Activated naive CD4-positive, alpha-beta T cell treated with anti-CD3 and anti-CD28 coated beads, Interleukin-2, amount 10 ng/mL, durations not matched to agents 7 days and 5 days (primary cell): ENCODE measurements around the gene FGF14.

Experiments used
- CTCF ChIA-PET: fragments of 350-600 bp; sonication (Branson Sonifier 250); formaldehyde crosslinking; loops from one replicate; lab custom pipeline; 2021; ENCODE audit warnings: antibody characterized with exemption; lab: Charles Lee
- DNase-seq: peaks from one replicate; pipeline ENCODE4 v3.0.0-alpha.2; 2020
- H3K27ac Mint-ChIP-seq: one replicate; pipeline ENCODE4 v1.8.0; 2021; ENCODE audit warnings: mild to moderate bottlenecking, moderate library complexity, mixed read lengths
- H3K27me3 Mint-ChIP-seq: one replicate; pipeline ENCODE4 v1.8.0; 2021; ENCODE audit warnings: mild to moderate bottlenecking, mixed read lengths
- H3K36me3 Mint-ChIP-seq: one replicate; pipeline ENCODE4 v1.8.0; 2021; ENCODE audit warnings: mixed read lengths
- H3K4me1 Mint-ChIP-seq: one replicate; pipeline ENCODE4 v1.8.0; 2021; ENCODE audit warnings: mixed read lengths
- H3K4me3 Mint-ChIP-seq: one replicate; pipeline ENCODE4 v1.8.0; 2021; ENCODE audit warnings: mild to moderate bottlenecking, moderate library complexity, mixed read lengths
- H3K9me3 Mint-ChIP-seq: one replicate; pipeline ENCODE4 v1.8.0; 2021; ENCODE audit warnings: mixed read lengths

The FGF14 gene

DNA sequence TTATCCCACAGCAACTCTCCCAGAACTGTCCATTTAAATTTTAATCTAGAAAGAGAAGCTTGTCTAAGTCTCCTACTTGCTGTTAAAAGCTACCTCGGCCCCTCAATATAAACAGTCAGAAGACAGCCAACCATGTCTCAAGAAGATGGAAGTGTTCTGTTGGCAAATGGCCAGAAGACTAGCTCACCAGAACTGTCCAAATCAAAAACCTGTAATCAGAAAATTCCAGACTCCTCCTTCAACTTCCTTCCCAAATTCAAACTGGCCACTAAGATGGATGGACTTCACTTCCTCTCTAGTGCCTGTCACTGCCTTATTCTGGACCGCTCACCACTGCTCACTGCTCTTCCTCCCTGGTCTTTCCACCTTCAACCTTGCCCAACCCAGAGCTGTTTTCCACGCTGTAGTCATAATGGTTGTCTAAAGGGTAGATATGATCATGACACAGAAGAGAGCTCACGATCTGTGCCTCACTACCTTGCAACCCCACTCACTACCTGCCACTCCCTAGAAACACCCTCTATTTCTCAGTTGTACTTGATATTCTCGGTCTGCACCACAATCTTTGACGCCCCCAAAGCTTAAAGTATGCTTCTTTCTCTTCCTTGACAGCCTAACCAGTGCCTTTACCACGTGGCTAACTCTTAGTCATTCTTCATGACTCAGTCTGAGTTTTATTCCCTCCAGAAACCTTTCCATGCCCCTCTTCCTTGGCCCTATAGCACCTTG lies 9.2 kb downstream of the FGF14 start:
- peaks cover 1% of the 10 kb centered on the region for H3K36me3 Mint-ChIP-seq
- no peak overlapping the region for H3K27ac Mint-ChIP-seq
- H3K4me1 Mint-ChIP-seq: peaks cover 25% of the 10 kb centered on the region
- no peaks in the 10 kb centered on the region for H3K9me3 Mint-ChIP-seq
- DNase-seq: no peak
- peak overlapping the region; percentile 19 for H3K4me3 Mint-ChIP-seq
- H3K27me3 Mint-ChIP-seq: peaks cover 30% of the 10 kb centered on the region
- CTCF ChIA-PET: no interaction called here

DNA sequence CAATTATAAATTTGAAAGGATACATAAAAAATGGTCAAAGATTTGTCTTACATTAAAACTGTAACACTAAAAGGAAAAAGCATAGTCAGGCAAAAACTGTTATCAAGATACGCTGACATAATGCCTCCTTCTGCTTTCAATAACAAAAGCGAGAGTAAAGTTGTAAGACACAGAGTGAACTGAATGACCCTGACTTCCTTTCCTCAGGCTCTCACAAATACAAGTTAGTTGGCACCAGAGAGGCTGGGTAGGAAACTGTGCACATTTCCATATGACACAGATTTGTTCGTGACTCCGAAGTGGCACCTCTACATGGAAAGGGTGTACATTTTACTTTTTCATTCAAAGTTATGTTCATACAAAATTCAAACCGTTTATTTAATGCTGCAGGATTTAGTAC lies 15.4 kb downstream of the FGF14 start:
- H3K9me3 Mint-ChIP-seq: no peaks in the 10 kb centered on the region
- no peaks in the 10 kb centered on the region for H3K4me1 Mint-ChIP-seq
- peaks cover 3% of the 10 kb centered on the region for H3K27me3 Mint-ChIP-seq
- H3K36me3 Mint-ChIP-seq: no peaks in the 10 kb centered on the region
- no peak overlapping the region for H3K4me3 Mint-ChIP-seq
- CTCF ChIA-PET: no interaction called here
- DNase-seq: no peak
- H3K27ac Mint-ChIP-seq: no peak overlapping the region

DNA sequence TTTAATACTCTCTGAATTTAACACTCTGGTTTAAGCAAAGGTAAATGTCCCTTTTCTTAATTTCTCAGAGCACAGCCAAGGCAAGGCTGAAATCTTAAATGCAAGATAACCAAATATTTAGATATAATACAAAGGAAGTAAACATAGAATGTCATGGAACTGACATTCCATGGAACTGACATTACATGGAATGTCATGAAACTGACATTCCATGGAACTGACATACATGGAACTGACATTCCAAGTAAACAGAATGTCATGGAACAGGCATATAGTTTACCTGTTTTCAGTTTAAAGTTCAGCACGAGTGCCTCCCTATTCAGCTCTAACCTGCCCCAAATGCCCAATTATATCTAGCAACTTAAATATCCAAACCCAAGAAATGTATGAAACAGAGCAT lies 21.8 kb downstream of the FGF14 start:
- CTCF ChIA-PET: no interaction called here

DNA sequence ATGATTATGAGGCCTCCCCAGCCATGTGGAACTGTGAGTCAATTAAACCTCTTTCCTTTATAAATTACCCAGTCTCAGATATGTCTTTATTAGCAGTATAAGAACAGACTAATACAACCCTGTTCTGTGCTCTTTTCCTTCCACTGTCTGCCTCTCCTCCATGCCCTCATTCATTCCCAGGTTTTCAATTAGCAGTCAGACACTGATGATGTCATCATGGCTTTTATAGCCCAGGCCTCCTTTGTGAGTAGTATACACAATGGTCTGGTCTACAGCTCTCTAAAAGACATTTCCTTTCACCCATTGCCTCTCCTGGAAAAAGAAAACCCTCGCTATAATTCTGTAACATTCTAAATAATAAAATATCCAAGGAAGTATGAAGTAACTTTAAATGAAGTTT lies 25.5 kb downstream of the FGF14 start:
- no peaks in the 10 kb centered on the region for H3K9me3 Mint-ChIP-seq
- no peaks in the 10 kb centered on the region for H3K36me3 Mint-ChIP-seq
- H3K27ac Mint-ChIP-seq: no peak overlapping the region
- CTCF ChIA-PET: no interaction called here
- DNase-seq: no peak
- no peak overlapping the region for H3K4me3 Mint-ChIP-seq
- H3K4me1 Mint-ChIP-seq: no peaks in the 10 kb centered on the region
- no peaks in the 10 kb centered on the region for H3K27me3 Mint-ChIP-seq

More for the DNA sequence above, 21.8 kb downstream of the FGF14 start:
- Mint-ChIP-seq H3K4me1 (no peaks in the 10 kb centered on the region), H3K27me3 (peaks cover 3% of the 10 kb centered on the region), H3K9me3 (no peaks in the 10 kb centered on the region), H3K36me3 (no peaks in the 10 kb centered on the region), H3K4me3 (no peak overlapping the region), H3K27ac (no peak overlapping the region)
- no peak for DNase-seq

DNA sequence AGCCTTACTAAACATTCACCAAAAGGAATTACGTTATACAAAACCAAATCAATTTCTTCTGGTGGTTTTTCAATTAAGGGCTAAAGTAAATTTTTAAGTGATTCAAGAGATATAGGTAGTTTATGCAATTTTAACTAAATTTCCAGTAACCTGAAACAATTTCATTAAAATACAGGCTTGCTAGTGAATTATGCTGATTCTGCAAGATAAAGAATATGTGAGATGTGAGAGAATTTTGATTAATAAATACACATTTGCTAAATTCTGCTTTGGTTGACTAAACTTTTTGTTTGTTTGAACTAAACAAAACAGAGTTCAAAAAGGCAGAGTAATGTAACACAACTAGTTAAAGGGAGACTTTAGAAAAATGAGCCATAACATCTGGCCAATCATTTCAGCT lies 27.1 kb downstream of the FGF14 start:
- Mint-ChIP-seq H3K27me3 (no peaks in the 10 kb centered on the region), H3K4me3 (no peak overlapping the region), H3K27ac (no peak overlapping the region), H3K4me1 (no peaks in the 10 kb centered on the region), H3K9me3 (no peaks in the 10 kb centered on the region), H3K36me3 (no peaks in the 10 kb centered on the region)
- DNase-seq: no peak
- CTCF ChIA-PET: no interaction called here

DNA sequence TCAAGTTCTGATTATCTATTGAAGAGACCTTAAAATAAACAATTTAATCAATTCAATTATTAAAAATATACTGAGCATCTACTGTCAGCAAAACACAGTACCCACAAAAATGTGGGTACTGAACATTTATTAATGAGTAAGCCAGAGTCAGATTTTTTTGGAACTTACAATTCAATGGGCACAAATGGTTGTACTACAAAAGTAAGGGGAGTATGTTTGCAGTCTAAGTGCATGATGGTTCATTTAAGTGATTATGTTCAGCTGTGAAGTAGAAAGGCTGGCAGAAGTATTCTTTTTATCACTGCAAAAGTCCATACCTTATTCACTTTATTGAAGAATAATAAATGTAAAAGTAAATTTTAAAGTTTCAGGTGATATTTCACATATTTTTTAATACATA lies 27.6 kb downstream of the FGF14 start:
- Mint-ChIP-seq H3K9me3 (no peaks in the 10 kb centered on the region), H3K36me3 (no peaks in the 10 kb centered on the region), H3K4me3 (no peak overlapping the region), H3K4me1 (no peaks in the 10 kb centered on the region), H3K27me3 (no peaks in the 10 kb centered on the region), H3K27ac (no peak overlapping the region)
- no peak for DNase-seq
- CTCF ChIA-PET: no interaction called here

DNA sequence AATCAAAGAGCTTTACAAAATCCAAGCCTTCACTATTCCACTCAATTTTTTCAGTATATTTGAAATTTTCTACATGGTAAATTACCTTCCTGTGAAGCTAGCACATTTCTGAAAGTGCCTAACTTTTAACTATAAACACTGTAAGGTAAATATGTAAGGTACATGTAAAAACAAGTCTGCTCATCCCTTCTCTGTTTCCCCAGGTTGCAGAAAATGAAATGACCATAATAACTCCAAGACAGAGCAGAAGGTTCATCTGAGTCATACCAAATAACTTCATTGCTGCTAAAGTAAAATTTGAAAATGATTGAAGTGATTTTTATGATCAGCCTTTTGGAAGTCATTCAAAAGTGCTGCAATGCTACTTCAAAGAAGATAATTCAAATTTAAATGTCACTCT lies 28.6 kb downstream of the FGF14 start:
- Mint-ChIP-seq H3K27ac (no peak overlapping the region), H3K36me3 (no peaks in the 10 kb centered on the region), H3K9me3 (no peaks in the 10 kb centered on the region), H3K4me1 (no peaks in the 10 kb centered on the region), H3K4me3 (no peak overlapping the region), H3K27me3 (no peaks in the 10 kb centered on the region)
- CTCF ChIA-PET: no interaction called here
- DNase-seq: no peak

DNA sequence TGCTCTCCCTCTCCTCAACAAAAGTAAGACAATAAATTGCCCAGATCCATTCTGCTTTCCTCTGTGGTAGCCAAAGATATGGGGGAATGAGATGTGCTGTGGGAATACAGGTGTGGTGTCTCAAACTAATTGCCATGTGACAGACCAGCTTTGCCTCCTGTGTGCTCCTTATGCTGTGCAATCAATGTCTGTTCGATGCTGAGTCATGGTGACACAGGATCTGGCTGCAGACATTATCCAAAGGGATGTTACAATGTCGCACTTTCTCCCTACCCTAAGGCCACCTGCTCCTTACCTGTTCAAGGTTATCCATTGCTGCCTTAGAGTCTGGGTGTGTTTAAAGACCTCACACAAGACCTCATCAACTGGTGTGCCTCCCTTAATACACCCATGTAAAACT lies 32.5 kb downstream of the FGF14 start:
- CTCF ChIA-PET: no interaction called here
- H3K36me3 Mint-ChIP-seq: no peaks in the 10 kb centered on the region
- H3K27me3 Mint-ChIP-seq: peaks cover 3% of the 10 kb centered on the region
- no peak for DNase-seq
- H3K4me1 Mint-ChIP-seq: no peaks in the 10 kb centered on the region
- H3K4me3 Mint-ChIP-seq: no peak overlapping the region
- H3K9me3 Mint-ChIP-seq: no peaks in the 10 kb centered on the region
- no peak overlapping the region for H3K27ac Mint-ChIP-seq

DNA sequence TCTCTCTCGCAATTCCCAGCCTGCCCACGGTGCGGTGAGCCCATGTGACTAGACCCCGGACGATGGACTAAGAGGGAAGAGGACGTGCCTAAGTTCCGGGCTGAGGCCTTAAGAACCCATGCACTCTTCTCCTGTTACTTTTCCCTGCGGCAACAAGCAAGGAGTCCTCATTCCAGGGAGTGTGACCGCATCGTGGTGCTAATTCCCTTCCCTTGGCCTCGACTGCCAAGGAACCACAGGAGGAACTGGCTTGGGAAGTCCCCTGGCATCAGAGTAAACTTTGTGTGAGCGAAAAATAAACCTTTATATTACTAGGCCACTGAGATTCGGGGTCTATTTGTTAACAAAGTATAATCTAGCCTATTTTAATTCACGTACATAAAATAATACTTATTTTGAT lies 34.0 kb downstream of the FGF14 start:
- Mint-ChIP-seq H3K4me3 (no peak overlapping the region), H3K27ac (no peak overlapping the region), H3K9me3 (no peaks in the 10 kb centered on the region), H3K4me1 (no peaks in the 10 kb centered on the region), H3K36me3 (no peaks in the 10 kb centered on the region), H3K27me3 (peaks cover 3% of the 10 kb centered on the region)
- no peak for DNase-seq
- CTCF ChIA-PET: no interaction called here

DNA sequence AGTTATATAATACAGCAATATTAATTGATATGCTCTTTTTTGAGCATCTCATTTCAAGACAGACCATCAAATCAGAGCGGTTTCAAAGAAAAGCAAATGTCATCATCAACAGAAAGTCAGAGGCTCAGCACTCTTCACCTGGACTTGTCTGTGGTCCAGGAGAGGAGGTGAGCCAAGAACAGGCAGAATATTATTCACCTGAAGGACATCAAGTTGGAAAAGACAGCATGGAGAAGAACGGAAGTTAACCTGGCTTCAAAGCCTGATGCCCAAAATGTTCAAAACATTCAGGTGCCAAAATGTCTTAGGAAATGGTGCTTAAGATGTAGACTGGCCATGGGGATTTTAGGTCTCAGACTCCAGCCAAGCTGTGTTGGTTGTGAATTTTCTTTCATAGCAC lies 40.7 kb downstream of the FGF14 start:
- H3K4me1 Mint-ChIP-seq: no peaks in the 10 kb centered on the region
- no peak for DNase-seq
- peaks cover 3% of the 10 kb centered on the region for H3K27me3 Mint-ChIP-seq
- no peak overlapping the region for H3K27ac Mint-ChIP-seq
- H3K9me3 Mint-ChIP-seq: no peaks in the 10 kb centered on the region
- H3K4me3 Mint-ChIP-seq: no peak overlapping the region
- no peaks in the 10 kb centered on the region for H3K36me3 Mint-ChIP-seq
- CTCF ChIA-PET: no interaction called here

DNA sequence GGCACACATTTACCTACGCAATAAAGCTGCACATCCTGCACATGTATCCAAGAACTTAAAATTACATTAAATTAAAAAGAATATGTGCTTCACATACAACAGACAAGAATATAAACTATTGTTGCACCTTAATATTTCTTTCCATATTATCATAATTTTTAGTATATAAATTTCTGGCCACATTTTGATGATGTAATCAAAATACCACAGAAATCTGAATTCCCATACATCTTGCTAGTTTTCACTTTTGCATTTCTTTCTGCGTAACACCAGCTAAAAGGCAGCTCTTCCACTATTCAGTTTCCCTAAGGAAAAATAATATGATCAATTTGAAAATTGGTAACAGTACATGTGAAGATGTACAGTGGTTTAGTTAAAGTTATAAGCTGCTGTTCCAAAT lies 42.6 kb downstream of the FGF14 start:
- Mint-ChIP-seq H3K27me3 (no peaks in the 10 kb centered on the region), H3K4me1 (no peaks in the 10 kb centered on the region), H3K36me3 (no peaks in the 10 kb centered on the region), H3K9me3 (no peaks in the 10 kb centered on the region), H3K4me3 (no peak overlapping the region), H3K27ac (no peak overlapping the region)
- CTCF ChIA-PET: no interaction called here
- no peak for DNase-seq

DNA sequence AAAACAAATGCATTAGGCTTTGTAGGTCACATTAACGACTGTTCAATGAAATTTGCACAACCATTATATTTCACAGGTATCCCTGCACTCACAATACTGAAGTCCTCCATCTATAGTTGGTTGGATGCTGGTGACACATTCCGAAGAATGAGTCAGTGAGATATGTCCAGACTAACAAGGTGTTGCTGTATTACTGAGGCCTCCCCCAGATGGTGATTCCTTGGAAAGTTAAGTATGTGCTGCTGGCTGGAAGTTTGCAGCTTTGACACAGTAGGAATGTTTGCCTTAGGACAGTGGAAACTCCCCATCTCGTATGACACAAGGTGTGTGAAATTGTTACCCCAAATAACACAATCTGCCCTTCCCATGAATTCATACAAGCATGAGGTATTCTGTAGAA lies 46.6 kb downstream of the FGF14 start:
- no peak for DNase-seq
- Mint-ChIP-seq H3K4me3 (no peak overlapping the region), H3K9me3 (no peaks in the 10 kb centered on the region), H3K27me3 (no peaks in the 10 kb centered on the region), H3K4me1 (no peaks in the 10 kb centered on the region), H3K27ac (no peak overlapping the region), H3K36me3 (no peaks in the 10 kb centered on the region)
- CTCF ChIA-PET: no interaction called here

DNA sequence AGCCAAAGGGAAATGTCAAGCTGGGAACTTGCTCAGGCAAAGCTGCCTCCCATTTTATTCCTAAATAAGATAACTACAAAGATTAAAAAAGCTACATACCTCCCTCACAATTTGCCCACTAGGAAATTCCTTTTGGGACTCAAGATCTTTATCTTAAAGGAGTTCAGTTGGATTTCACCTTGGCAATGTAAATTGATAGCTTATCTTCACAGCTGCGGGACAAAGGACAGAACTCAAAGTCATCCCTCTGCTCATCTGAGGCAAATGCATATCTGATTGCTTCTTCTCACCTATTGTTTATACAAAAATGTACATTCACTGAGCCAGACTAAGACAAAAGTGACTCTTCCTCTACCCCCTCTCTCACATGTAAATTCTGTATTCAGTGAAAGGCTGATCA lies 47.8 kb downstream of the FGF14 start:
- no peak overlapping the region for H3K27ac Mint-ChIP-seq
- CTCF ChIA-PET: no interaction called here
- no peaks in the 10 kb centered on the region for H3K36me3 Mint-ChIP-seq
- H3K27me3 Mint-ChIP-seq: no peaks in the 10 kb centered on the region
- no peak overlapping the region for H3K4me3 Mint-ChIP-seq
- DNase-seq: no peak
- no peaks in the 10 kb centered on the region for H3K4me1 Mint-ChIP-seq
- no peaks in the 10 kb centered on the region for H3K9me3 Mint-ChIP-seq

DNA sequence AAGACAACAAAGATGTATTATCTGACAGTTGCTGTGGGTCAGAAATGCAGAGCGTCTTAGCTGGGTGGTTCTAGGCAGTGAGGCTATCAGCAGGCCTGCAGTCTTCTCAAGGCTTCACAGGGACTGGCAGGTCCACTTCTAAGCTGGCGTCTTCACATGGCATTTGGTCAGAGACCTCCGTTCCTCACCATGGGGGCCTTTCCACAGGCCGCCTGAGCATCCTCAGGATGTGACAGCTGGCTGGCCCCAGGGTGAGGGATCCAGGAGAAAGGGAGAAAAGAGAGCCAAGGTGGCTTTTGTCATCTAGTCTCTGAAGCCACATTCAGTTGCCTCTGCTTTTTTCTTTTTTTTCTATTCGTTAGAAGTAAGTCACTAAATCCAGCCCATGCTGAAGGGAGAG lies 50.3 kb downstream of the FGF14 start:
- no peak for DNase-seq
- no peaks in the 10 kb centered on the region for H3K27me3 Mint-ChIP-seq
- CTCF ChIA-PET: interaction anchor here (0.6 kb wide), 1 partner anchor 41 kb away, joined by 3 read pairs; no protein-coding TSS in a partner anchor
- H3K4me1 Mint-ChIP-seq: no peaks in the 10 kb centered on the region
- H3K36me3 Mint-ChIP-seq: no peaks in the 10 kb centered on the region
- no peaks in the 10 kb centered on the region for H3K9me3 Mint-ChIP-seq
- no peak overlapping the region for H3K27ac Mint-ChIP-seq
- no peak overlapping the region for H3K4me3 Mint-ChIP-seq

DNA sequence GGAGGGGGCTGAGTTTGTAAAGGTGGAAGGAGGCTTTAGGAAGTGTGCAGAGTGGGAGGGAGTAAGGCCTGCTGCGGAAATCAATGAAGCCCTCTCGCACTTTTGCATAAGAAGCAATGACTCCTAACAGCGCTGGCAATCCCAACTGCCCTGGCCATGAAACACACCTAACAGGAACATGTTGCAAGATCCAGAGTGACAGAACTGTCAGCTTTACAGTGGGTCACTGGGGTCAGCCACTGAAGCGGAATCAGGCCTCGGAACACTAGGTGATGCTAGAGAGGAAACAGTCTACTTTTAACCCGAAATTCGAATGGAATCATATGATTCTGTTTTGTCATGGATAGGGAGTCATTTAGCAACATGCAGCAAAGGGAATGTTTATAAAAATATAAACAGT lies 54.4 kb downstream of the FGF14 start:
- DNase-seq: no peak
- Mint-ChIP-seq H3K27me3 (no peaks in the 10 kb centered on the region), H3K36me3 (no peaks in the 10 kb centered on the region), H3K9me3 (no peaks in the 10 kb centered on the region), H3K4me3 (no peak overlapping the region), H3K4me1 (no peaks in the 10 kb centered on the region), H3K27ac (no peak overlapping the region)
- CTCF ChIA-PET: no interaction called here

DNA sequence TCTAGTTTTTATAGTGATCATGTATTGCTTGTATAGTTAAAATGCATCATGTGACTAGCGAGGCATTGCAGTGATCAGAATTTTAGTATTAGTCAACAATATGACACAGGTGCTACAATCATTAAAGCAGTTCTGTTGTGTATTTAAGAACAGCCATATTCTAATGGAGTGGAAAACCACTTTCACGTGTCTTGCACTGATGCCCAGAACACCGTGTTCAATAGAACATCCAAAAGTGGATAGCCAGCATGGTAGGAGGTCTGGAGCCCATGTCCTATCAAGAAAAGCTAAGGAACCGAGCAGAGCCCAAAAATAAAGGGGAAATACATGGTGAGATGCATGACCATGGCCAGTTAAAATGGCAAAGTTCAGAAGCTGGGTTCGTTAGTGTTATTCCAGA lies 55.1 kb downstream of the FGF14 start:
- no peaks in the 10 kb centered on the region for H3K36me3 Mint-ChIP-seq
- no peaks in the 10 kb centered on the region for H3K27me3 Mint-ChIP-seq
- H3K4me3 Mint-ChIP-seq: no peak overlapping the region
- no peaks in the 10 kb centered on the region for H3K4me1 Mint-ChIP-seq
- no peaks in the 10 kb centered on the region for H3K9me3 Mint-ChIP-seq
- CTCF ChIA-PET: no interaction called here
- H3K27ac Mint-ChIP-seq: no peak overlapping the region
- DNase-seq: no peak
